ENCODE results near the gene LAMA2. TPM values are rescaled to one million over a fixed set of nuclear protein-coding genes. Genes with fewer than 3 reads are reported as not detected.

The LAMA2 gene
- total RNA-seq, 4 donors from 2014 or later: 61.5 to 154 (median 103) TPM

GRCh38 chr6:129504456-129504855 is 621.5 kb downstream of the LAMA2 start:
- no peak for DNase-seq
- H3K4me1 ChIP-seq: no peaks in the 10 kb centered on the region
- intact Hi-C loops (cut with DNase I; ENCODE audit: low total_unique reads): no loop called here
- no peak overlapping the region for H3K4me3 ChIP-seq
- H3K27me3 ChIP-seq: no peaks in the 10 kb centered on the region
- H3K27ac ChIP-seq: no peak overlapping the region
- no peak for TF ChIP-seq POLR2A (IDR thresholded peaks at IDR 0.05)
- TF ChIP-seq, protein P1, sequence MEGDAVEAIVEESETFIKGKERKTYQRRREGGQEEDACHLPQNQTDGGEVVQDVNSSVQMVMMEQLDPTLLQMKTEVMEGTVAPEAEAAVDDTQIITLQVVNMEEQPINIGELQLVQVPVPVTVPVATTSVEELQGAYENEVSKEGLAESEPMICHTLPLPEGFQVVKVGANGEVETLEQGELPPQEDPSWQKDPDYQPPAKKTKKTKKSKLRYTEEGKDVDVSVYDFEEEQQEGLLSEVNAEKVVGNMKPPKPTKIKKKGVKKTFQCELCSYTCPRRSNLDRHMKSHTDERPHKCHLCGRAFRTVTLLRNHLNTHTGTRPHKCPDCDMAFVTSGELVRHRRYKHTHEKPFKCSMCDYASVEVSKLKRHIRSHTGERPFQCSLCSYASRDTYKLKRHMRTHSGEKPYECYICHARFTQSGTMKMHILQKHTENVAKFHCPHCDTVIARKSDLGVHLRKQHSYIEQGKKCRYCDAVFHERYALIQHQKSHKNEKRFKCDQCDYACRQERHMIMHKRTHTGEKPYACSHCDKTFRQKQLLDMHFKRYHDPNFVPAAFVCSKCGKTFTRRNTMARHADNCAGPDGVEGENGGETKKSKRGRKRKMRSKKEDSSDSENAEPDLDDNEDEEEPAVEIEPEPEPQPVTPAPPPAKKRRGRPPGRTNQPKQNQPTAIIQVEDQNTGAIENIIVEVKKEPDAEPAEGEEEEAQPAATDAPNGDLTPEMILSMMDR (IDR thresholded peaks at IDR 0.05): no peak
- no peaks in the 10 kb centered on the region for H3K36me3 ChIP-seq
- H3K9me3 ChIP-seq: no peaks in the 10 kb centered on the region

DNA sequence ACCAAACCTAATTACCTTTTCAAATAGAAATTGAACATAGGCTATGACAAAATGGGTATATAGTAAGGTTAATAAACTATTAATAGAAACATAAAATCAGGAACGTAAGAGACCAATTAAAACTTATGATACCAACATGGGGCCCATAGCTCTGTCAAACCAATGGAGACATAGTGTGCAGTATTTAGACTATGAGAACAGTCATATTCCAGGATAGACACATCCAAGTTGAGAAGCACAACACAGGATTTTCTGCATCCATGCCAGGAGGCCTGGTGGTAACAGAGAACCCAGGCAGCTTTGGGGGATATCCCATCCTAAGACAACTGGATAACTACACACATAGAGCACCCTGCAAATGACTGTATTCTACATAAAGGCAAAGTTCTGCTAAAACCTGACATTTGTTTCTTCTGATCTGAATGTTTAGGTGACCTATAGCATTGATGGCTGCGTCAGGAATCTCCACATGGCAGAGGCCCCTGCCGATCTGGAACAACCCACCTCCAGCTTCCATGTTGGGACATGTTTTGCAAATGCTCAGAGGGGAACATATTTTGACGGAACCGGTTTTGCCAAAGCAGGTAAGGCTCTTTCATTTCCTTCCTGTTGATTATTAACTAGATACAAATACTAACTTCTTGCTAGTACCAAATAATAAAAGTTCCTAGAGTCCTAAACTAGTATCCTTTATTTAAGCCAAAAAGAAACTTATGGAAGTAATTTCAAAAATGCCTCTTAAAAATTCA is 624.3 kb downstream of the LAMA2 start:
- no peak for TF ChIP-seq POLR2A (IDR thresholded peaks at IDR 0.05)
- TF ChIP-seq, protein P1 (IDR thresholded peaks at IDR 0.05): no peak
- intact Hi-C loops (cut with DNase I; ENCODE audit: low total_unique reads): no loop called here
- no peak for DNase-seq

DNA sequence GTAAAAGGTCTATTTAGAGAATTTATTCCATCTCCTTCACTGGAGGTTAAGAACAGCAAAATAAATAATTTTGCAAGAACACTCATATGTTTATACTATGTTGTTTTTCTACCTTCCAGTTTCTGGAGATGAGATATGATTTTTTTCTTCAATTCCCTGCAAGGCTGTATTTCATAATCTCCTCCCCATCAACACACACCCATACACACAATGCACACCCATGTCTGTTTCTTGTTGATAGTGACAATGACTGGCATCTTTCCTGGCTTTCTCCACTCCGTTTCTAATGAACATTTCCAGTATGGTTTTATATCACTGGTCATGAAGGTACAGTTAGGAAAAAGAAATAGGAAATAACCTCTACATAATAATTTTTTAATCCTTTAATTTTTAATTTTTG is 624.9 kb downstream of the LAMA2 start:
- Histone ChIP-seq H3K27ac (no peak overlapping the region), H3K4me3 (no peak overlapping the region), H3K36me3 (no peaks in the 10 kb centered on the region), H3K9me3 (no peaks in the 10 kb centered on the region), H3K27me3 (no peaks in the 10 kb centered on the region), H3K4me1 (no peaks in the 10 kb centered on the region)
- intact Hi-C loops (cut with DNase I; ENCODE audit: low total_unique reads): no loop called here
- no peak for TF ChIP-seq POLR2A (IDR thresholded peaks at IDR 0.05)
- TF ChIP-seq, protein P1 (IDR thresholded peaks at IDR 0.05): no peak
- no peak for DNase-seq

More for the DNA sequence above, 624.3 kb downstream of the LAMA2 start:
- Histone ChIP-seq H3K4me1 (no peaks in the 10 kb centered on the region), H3K27me3 (no peaks in the 10 kb centered on the region), H3K9me3 (no peaks in the 10 kb centered on the region), H3K27ac (no peak overlapping the region), H3K4me3 (no peak overlapping the region), H3K36me3 (no peaks in the 10 kb centered on the region)

DNA sequence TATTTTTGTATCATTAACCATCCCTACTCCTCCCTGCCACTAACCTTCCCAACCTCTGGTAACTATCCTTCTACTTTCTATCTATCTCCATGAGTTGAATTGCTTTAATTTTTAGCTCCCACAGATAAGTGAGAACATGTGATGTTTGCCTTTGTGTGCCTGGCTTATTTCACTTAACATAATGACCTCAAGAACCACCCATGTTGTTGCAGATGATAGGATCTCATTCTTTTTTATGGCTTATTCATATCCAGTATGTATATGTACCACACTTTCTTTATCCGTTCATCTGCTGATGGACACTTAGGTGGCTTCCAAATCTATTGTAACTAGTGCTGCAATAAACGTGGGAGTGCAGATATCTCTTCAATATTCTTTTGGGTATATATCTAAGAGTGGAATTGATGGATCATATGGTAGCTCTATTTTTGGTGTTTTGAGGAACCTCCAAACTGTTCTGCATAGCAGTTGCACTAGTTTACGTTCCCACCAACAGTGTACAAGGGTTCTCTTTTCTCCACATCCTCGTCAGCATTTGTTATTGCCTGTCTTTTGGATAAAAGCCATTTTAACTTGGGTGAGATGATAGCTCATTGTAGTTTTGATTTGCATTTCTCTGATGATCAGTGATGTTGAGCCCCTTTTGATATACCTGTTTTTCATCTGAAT is 625.7 kb downstream of the LAMA2 start:
- TF ChIP-seq, protein P1 (IDR thresholded peaks at IDR 0.05): no peak
- TF ChIP-seq POLR2A (IDR thresholded peaks at IDR 0.05): no peak
- intact Hi-C loops (cut with DNase I; ENCODE audit: low total_unique reads): no loop called here
- Histone ChIP-seq H3K9me3 (no peaks in the 10 kb centered on the region), H3K27ac (no peak overlapping the region), H3K27me3 (no peaks in the 10 kb centered on the region), H3K4me1 (no peaks in the 10 kb centered on the region), H3K36me3 (no peaks in the 10 kb centered on the region), H3K4me3 (no peak overlapping the region)
- no peak for DNase-seq

GRCh38 chr6:129510950-129511349 is 628.0 kb downstream of the LAMA2 start:
- H3K27me3 ChIP-seq: no peaks in the 10 kb centered on the region
- no peaks in the 10 kb centered on the region for H3K9me3 ChIP-seq
- DNase-seq: no peak
- H3K4me3 ChIP-seq: no peak overlapping the region
- H3K27ac ChIP-seq: no peak overlapping the region
- TF ChIP-seq, protein P1 (IDR thresholded peaks at IDR 0.05): no peak
- no peak for TF ChIP-seq POLR2A (IDR thresholded peaks at IDR 0.05)
- intact Hi-C loops (cut with DNase I; ENCODE audit: low total_unique reads): no loop called here
- no peaks in the 10 kb centered on the region for H3K36me3 ChIP-seq
- H3K4me1 ChIP-seq: no peaks in the 10 kb centered on the region

Measured in uterus (tissue), 4 donors.